Brain pericyte (primary cell): Measurements from ENCODE around the gene VAMP5.
"Not testable (repeated sequence)": the region's sequence is repeated elsewhere in the genome, so short reads cannot be mapped to it uniquely, and the experiment has no call there.

Source experiments
- DNase-seq: peaks from one replicate; pipeline ENCODE4 v3.0.0-alpha.2; 2012; ENCODE audit warnings: low read depth, low spot score

Gene VAMP5

DNA sequence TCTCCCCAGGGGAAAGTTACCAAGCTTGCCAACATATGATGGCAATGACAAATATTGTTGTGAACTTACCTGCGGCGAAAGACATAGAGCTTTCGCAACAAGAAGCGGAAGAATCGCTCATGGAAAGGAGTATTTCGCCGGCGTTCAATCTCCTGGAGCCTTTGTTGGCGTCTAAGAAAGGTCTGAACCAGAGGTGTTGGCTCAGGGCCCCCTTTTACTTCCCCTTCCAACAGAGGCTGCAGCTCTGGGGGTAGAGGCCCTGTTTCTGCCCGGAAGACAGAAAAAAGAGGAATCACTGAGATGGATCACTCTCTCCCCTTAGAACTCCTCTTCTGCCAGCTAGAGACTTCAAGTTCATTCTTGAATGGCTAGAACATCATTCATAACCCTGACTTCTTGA is 33.7 kb upstream of the VAMP5 start:
- no peak for DNase-seq

- DNase-seq: no peak
These were observed 32.2 kb upstream of the VAMP5 start for GRCh38 chr2:85551698-85552678.

GRCh38 chr2:85553184-85553583 is 31.0 kb upstream of the VAMP5 start:
- no peak for DNase-seq

DNA sequence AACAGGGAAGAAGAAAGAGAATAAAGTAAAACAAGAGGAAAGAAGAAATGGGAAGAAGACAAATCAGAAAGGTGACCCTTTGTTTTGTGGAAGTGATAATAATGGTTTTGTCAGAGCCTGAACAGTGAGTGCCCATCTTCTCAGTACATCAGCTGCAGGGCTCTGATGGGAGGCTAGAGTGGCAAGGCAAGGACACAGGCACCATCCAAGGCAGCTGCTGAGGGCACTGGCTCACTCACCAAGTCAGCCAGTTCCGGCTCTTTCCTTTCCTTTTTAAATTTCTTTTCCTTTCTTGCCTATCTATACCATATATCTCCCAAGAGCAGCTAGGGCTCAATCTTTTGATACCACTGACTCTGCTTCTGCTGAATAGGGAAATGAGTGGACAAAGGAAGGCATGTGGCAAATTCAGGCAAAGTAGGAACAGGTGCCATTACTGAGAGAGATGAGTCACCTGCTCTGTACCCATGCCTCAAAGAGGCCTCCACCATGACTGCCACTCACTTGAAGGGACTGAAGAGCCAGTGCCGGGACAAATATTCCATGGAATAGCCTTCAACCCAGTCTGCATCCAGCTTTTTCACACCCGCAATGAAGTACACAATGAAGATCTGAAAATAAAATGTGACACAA is 29.1 kb upstream of the VAMP5 start:
- no peak for DNase-seq

- no peak for DNase-seq
These were observed 27.1 kb upstream of the VAMP5 start for GRCh38 chr2:85557130-85557529.

GRCh38 chr2:85558160-85558559 is 26.1 kb upstream of the VAMP5 start:
- DNase-seq: no peak

- DNase-seq: not testable (repeated sequence)
These were observed 23.9 kb upstream of the VAMP5 start for GRCh38 chr2:85560403-85560726.

- no peak for DNase-seq
These were observed 23.4 kb upstream of the VAMP5 start for GRCh38 chr2:85560812-85561279.

DNA sequence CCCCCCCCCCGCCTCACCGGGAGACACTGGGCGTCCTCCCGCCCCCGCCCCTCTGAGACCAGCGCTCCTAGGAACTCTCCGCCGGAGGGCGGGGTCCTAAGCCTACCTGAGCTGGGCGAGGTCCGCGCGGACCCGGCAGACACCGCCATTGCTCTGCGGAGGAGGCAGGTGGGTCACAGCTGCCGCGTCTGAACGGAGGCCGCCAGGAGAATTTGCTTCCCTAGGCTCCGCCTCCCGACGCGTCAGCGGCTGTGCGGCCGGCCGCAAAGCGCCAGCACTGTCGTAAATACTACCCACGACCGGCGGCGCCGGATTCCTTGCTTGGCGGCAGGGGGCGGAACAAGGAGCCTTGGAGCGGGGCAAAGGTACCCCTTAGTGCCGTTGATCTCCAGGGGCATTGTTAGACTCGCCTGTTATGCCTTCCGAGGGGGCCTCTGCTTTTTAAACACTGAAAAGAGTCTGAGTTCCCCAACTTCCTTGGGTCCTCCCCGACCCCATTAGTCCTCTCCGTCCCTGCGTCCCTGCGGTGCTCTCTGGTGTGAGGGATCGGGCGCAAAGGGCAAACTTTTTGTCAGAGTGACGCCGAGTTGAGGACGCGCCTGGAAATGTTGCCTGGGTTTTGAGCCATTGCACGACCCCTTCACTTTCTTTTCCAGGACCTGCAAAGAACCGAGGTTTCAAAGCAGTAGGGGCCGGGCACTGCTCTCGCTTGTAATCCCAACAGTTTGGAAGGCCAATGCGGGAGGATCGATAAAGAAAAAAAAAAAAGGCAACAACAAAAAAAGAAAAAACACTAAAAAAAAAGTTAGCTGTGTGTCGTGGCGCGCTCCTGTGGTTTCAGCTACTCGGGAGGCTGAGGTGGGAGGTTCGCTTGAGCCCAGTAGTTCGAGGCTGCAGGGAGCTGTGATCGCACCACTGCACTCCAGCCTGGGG is 22.7 kb upstream of the VAMP5 start, which contains the start of gene GGCX:
GGCX (minus strand) TSS at position 214 of the 933 bp plus-strand sequence; CDS start at position 149, 65 bp downstream.
- DNase-seq: peak; percentile 82

- DNase-seq: no peak
These were observed 20.1 kb upstream of the VAMP5 start for GRCh38 chr2:85564144-85564563.

- DNase-seq: no peak
These were observed 18.0 kb upstream of the VAMP5 start for GRCh38 chr2:85566265-85566664.

DNA sequence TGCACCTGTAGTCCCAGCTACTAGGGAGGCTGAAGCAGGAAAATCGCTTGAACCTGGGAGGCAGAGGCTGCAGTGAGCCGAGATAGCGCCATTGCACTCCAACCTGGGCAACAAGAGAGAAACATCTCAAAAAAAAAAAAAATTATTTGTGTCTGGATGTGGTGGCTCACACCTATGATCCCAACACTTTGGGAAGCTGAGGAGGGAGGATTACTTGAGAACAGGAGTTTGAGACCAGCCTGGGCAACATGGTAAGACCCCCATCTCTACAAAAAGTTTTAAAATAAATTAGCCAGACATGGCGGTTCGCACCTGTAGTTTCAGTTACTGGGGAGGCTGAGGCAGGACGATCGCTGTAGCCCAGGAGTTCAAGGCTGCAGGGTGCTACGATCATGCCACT is 8.5 kb upstream of the VAMP5 start:
- DNase-seq: no peak

DNA sequence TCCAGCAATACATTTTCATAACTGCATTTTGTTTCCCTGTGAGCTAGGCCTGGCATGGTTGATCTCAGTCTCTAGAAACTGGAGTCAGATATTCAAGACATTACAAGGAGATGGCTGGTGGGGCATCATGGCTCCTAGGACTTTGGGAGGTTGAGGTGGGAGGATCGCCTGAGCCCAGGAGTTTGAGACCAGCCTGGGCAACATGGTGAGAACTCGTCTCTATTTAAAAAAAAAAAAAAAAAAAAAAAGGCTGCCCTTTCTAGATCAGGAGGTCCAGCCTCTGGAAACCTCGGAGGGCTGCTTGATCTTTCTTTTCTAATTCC is 7.2 kb upstream of the VAMP5 start:
- no peak for DNase-seq

DNA sequence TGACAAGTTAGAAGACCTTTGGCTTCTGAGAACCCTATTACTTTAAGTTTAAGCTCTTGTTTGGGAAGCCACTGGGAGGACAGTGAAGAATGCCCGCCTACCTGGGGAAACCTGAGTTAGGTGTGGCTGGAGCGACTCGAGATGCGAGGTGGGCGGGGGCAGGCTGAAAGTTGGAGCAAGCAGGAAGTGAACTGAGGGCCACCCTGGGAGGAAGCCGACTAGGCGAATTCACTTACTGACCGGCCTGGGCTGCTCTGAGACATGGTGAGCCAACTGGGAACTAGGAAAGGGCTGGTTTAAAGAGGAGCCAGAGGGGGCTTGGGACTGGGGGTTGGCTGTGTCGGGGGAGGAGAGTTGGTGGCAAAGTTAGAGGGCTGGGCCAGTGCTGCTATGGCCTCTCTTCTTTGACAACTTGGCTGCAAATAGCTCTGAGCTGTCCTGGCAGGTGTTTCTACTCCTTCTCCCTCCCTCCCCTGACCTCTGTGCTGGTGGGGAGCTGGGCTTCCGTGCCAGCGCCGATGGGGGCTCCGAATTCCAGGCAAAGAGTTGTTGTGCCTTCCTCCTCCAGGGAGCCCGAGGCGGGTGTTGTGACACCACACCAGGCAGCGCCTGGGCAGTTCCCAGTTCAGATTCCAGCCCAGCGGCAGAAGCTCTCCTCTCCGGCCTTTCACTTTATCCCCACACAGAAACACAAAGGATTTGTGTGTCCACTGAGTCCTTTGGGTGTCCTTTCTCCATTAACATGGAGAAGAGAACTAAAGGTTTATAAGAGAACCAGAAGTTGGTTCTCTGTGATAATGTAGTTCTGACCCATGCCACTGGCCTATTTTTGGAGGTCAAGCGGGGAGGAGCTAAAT is 6.6 kb upstream of the VAMP5 start, which contains the start of gene VAMP8:
VAMP8 (plus strand) TSS at position 201 of the 857 bp plus-strand sequence; CDS start at position 262, 61 bp downstream.
- no peak for DNase-seq

DNA sequence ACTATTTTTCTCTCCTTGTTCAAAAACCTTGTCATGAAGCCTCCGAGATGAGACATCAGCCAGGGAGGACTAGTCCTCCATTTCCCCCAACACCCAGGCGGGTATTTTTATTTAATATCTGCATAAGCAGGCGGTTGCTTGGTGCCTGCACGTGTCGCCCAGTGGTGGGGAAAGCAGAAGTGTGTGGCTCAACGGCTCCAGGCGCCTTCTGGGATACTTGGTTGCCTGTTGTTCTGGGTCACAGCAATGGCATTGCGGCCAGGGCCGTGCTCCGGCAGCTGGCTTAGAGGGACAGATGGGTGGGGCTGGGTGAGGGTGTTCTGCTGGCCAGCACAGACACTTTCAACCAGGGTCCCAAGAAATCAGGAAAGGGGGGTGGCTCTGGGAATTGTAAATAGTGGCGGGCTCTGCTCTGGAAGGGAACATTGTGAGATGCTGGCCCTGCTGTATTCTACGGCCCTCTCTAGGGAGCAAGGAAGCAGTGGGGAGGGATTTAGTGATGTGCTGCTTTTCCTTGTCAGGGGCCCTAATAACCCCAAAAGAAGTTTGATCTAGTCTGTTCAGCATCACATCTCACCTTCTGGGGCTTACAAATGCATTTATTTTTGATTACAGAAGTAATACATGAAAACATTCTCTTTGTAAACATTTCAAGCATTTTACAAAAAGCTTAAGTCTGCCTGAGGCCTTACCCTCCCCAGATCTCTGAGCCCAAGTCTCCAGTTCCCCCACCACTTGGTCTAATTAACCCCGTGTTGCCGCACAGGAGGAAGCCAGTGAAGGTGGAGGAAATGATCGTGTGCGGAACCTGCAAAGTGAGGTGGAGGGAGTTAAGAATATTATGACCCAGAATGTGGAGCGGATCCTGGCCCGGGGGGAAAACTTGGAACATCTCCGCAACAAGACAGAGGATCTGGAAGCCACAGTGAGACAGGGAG is 5.7 kb upstream of the VAMP5 start:
- no peak for DNase-seq

DNA sequence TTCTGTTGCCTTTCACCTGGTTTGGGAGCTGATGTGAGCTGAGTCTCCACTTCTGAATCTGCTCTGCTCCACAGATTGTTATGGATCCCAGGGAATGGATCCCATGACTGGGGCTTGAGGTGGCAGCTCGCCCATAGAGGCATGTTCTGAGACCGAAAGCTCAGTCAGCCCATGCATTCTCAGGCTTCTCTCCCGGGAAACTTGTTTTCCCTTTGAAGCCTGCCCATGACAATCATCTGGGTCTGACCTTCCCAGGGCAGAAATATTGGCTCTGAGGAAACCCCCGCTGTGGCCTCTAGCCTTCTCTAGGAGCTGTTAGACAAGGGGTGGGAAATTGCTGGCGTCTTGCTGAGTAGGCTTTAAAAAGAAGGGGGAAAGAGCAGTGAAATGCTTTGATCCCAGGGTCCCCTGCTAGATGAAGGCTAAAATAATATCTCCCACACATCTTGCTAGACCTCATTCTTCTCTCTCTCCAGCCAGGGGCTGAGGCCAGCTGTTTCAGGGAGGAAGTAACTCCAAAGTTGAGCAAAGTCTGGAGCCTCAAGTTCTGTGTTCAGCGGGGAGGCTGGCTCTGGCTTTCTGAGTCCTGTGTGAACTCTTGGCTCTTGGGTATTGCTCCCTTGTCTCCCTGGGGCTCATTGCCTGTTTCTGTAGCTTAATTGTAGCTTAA is 4.8 kb upstream of the VAMP5 start:
- DNase-seq: peak; percentile 80

DNA sequence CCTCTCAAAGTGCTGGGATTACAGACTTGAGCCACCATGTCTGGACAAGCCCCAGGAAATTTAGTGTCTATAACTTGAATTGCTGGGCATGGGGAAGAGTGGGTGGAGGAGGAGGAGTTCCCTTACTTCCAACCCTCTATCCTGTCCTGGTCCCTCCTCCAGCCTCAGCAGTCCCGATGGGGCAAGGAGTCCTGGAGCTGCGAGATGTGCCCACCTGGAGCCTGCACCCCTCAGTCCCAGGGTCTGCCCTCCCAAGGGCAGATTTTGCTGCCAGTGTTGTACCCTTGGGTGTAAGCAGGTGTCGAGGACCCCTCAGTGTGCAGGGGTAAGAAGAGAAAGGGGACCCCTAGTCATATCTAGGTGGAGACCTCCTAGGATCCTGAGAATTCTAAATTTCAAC is 4.0 kb upstream of the VAMP5 start:
- no peak for DNase-seq

GRCh38 chr2:85582492-85582891 is 1.7 kb upstream of the VAMP5 start:
- DNase-seq: no peak
